HEK293 (cell line): ENCODE data around the gene MLLT11.

ENCODE experiments used
- BCL11B ChIP-seq: fragments of 450-650 bp; formaldehyde crosslinking; IDR thresholded peaks from 2 replicates; pipeline ENCODE4 v1.5.1; 2016; ENCODE audit warnings: low read depth, missing biosample characterization, missing genetic modification characterization
- FEZF1 ChIP-seq: fragments of 450-650 bp; formaldehyde crosslinking; IDR thresholded peaks from 2 replicates; pipeline ENCODE4 v1.5.1; 2016; ENCODE audit warnings: missing biosample characterization, missing genetic modification characterization
- GLI4 ChIP-seq: fragments of 450-650 bp; formaldehyde crosslinking; IDR thresholded peaks from 2 replicates; pipeline ENCODE4 v1.5.1; 2016; ENCODE audit warnings: missing biosample characterization, missing genetic modification characterization
- GLIS1 ChIP-seq: fragments of 450-650 bp; formaldehyde crosslinking; IDR thresholded peaks from 2 replicates; pipeline ENCODE4 v1.5.1; 2016; ENCODE audit warnings: missing biosample characterization, missing genetic modification characterization
- KLF1 ChIP-seq: fragments of 450-650 bp; formaldehyde crosslinking; IDR thresholded peaks from 2 replicates; pipeline ENCODE4 v1.5.1; 2016; ENCODE audit warnings: missing biosample characterization, missing genetic modification characterization
- KLF16 ChIP-seq: fragments of 450-650 bp; formaldehyde crosslinking; IDR thresholded peaks from 2 replicates; pipeline ENCODE4 v1.5.1; 2017; ENCODE audit warnings: missing biosample characterization, missing genetic modification characterization
- KLF9 ChIP-seq: fragments of 450-650 bp; formaldehyde crosslinking; IDR thresholded peaks from 2 replicates; pipeline ENCODE4 v1.5.1; 2016; ENCODE audit warnings: missing biosample characterization, missing genetic modification characterization, low read depth
- OSR2 ChIP-seq: fragments of 450-650 bp; formaldehyde crosslinking; IDR thresholded peaks from 2 replicates; pipeline ENCODE4 v1.5.1; 2016; ENCODE audit warnings: missing biosample characterization, missing genetic modification characterization
- SP2 ChIP-seq: fragments of 450-650 bp; formaldehyde crosslinking; IDR thresholded peaks from 2 replicates; pipeline ENCODE4 v1.5.1; 2016; ENCODE audit warnings: missing biosample characterization, missing genetic modification characterization
- YY1 ChIP-seq: fragments of 450-650 bp; formaldehyde crosslinking; IDR thresholded peaks from 2 replicates; pipeline ENCODE4 v1.5.1; 2018; ENCODE audit warnings: missing biosample characterization, missing genetic modification characterization
- ZBTB48 ChIP-seq: fragments of 450-650 bp; formaldehyde crosslinking; IDR thresholded peaks from 2 replicates; pipeline ENCODE4 v1.5.1; 2016; ENCODE audit warnings: missing biosample characterization, missing genetic modification characterization
- ZIC2 ChIP-seq: fragments of 450-650 bp; formaldehyde crosslinking; IDR thresholded peaks from 2 replicates; pipeline ENCODE4 v1.5.1; 2016; ENCODE audit warnings: missing biosample characterization, missing genetic modification characterization
- ZNF157 ChIP-seq: fragments of 450-650 bp; formaldehyde crosslinking; IDR thresholded peaks from 2 replicates; pipeline ENCODE4 v1.5.1; 2016; ENCODE audit warnings: missing biosample characterization, missing genetic modification characterization
- ZNF175 ChIP-seq: fragments of 450-650 bp; formaldehyde crosslinking; IDR thresholded peaks from 2 replicates; pipeline ENCODE4 v1.5.1; 2016; ENCODE audit warnings: missing biosample characterization, missing genetic modification characterization
- ZNF24 ChIP-seq: fragments of 450-650 bp; formaldehyde crosslinking; IDR thresholded peaks from 2 replicates; pipeline ENCODE4 v1.5.1; 2016; ENCODE audit warnings: missing biosample characterization, missing genetic modification characterization
- ZNF530 ChIP-seq: fragments of 450-650 bp; formaldehyde crosslinking; IDR thresholded peaks from 2 replicates; pipeline ENCODE4 v1.5.1; 2016; ENCODE audit warnings: low read depth, missing biosample characterization, missing genetic modification characterization
- ZNF544 ChIP-seq: fragments of 450-650 bp; formaldehyde crosslinking; IDR thresholded peaks from 2 replicates; pipeline ENCODE4 v1.5.0; 2017; ENCODE audit warnings: missing biosample characterization, missing genetic modification characterization
- ZNF560 ChIP-seq: fragments of 450-650 bp; formaldehyde crosslinking; IDR thresholded peaks from 2 replicates; pipeline ENCODE4 v1.5.1; 2017; ENCODE audit warnings: missing biosample characterization, missing genetic modification characterization, borderline replicate concordance
- ZNF701 ChIP-seq: fragments of 450-650 bp; formaldehyde crosslinking; IDR thresholded peaks from 2 replicates; pipeline ENCODE4 v1.5.1; 2016; ENCODE audit warnings: missing biosample characterization, missing genetic modification characterization
- ZNF768 ChIP-seq: fragments of 450-650 bp; formaldehyde crosslinking; IDR thresholded peaks from 2 replicates; pipeline ENCODE4 v1.5.1; 2018; ENCODE audit warnings: missing biosample characterization, mild to moderate bottlenecking, missing genetic modification characterization
- TF ChIP-seq, protein P1 (sequence below): fragments of 450-650 bp; formaldehyde crosslinking; IDR thresholded peaks from 2 replicates; pipeline ENCODE4 v1.5.1; 2016; ENCODE audit warnings: missing biosample characterization, missing genetic modification characterization, borderline replicate concordance
- TF ChIP-seq, protein P2 (sequence below): fragments of 450-650 bp; formaldehyde crosslinking; IDR thresholded peaks from 2 replicates; pipeline ENCODE4 v1.5.1; 2016; ENCODE audit warnings: missing biosample characterization, missing genetic modification characterization
- TF ChIP-seq, protein P3 (sequence below): fragments of 450-650 bp; formaldehyde crosslinking; optimal IDR thresholded peaks from 2 replicates; pipeline ENCODE3; 2016; ENCODE audit warnings: missing biosample characterization, mild to moderate bottlenecking, missing genetic modification characterization
- TF ChIP-seq, protein P4 (sequence below): fragments of 450-650 bp; formaldehyde crosslinking; IDR thresholded peaks from 2 replicates; pipeline ENCODE4 v1.5.1; 2016; ENCODE audit warnings: missing biosample characterization, missing genetic modification characterization
- TF ChIP-seq, protein P5 (sequence below): sonication (generic); formaldehyde crosslinking; IDR thresholded peaks from 2 replicates; pipeline ENCODE4 v1.8.1; 2022; ENCODE audit warnings: mild to moderate bottlenecking, moderate library complexity, missing genetic modification reagents

The MLLT11 gene

DNA sequence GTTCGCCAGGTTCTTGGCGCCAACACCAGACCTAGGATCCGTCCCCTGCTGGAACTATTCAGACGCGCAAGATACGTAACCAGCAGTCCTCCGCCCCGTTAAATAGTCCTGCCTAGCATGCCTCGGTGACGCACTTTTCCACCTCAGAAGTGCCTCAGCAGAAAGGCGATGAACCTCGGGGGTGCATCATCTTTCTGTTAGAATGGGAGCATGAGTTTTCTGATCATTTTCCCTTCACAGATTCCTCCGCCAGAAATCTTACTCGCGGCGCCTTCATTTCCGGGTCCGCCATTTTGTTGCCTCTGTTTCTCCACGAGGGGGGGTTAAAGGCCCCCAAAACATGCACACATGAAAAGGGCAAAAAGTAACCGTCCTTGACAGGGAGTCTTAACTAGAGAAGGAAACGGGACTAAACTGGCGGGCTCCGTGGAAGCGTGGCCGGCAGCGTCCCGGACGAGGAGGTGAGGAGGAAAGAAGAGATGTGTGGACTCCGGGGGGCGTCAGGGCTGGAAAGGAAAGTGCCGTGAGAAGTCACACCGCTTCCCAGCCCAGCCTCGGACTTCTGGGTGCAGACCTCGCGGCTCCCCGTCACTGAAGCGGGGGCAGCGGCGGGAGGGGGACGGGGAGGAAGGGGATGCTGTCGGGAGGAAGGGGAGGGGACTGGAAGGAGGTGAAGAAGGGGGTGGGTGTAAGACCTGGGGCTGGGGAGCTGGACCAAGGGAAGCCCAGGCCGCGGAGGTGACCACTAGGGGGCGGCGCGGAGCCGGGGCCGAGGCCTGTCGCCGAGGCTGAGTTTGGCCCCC is 10.5 kb downstream of the MLLT11 start, which contains the start of gene GABPB2 (continued):
- TF ChIP-seq, protein P1, sequence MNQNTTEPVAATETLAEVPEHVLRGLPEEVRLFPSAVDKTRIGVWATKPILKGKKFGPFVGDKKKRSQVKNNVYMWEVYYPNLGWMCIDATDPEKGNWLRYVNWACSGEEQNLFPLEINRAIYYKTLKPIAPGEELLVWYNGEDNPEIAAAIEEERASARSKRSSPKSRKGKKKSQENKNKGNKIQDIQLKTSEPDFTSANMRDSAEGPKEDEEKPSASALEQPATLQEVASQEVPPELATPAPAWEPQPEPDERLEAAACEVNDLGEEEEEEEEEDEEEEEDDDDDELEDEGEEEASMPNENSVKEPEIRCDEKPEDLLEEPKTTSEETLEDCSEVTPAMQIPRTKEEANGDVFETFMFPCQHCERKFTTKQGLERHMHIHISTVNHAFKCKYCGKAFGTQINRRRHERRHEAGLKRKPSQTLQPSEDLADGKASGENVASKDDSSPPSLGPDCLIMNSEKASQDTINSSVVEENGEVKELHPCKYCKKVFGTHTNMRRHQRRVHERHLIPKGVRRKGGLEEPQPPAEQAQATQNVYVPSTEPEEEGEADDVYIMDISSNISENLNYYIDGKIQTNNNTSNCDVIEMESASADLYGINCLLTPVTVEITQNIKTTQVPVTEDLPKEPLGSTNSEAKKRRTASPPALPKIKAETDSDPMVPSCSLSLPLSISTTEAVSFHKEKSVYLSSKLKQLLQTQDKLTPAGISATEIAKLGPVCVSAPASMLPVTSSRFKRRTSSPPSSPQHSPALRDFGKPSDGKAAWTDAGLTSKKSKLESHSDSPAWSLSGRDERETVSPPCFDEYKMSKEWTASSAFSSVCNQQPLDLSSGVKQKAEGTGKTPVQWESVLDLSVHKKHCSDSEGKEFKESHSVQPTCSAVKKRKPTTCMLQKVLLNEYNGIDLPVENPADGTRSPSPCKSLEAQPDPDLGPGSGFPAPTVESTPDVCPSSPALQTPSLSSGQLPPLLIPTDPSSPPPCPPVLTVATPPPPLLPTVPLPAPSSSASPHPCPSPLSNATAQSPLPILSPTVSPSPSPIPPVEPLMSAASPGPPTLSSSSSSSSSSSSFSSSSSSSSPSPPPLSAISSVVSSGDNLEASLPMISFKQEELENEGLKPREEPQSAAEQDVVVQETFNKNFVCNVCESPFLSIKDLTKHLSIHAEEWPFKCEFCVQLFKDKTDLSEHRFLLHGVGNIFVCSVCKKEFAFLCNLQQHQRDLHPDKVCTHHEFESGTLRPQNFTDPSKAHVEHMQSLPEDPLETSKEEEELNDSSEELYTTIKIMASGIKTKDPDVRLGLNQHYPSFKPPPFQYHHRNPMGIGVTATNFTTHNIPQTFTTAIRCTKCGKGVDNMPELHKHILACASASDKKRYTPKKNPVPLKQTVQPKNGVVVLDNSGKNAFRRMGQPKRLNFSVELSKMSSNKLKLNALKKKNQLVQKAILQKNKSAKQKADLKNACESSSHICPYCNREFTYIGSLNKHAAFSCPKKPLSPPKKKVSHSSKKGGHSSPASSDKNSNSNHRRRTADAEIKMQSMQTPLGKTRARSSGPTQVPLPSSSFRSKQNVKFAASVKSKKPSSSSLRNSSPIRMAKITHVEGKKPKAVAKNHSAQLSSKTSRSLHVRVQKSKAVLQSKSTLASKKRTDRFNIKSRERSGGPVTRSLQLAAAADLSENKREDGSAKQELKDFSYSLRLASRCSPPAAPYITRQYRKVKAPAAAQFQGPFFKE (tag by site-specific recombination): no peak
- TF ChIP-seq ZNF701 (no peak), BCL11B (tag by site-specific recombination) (peak; percentile 89), ZNF768 (tag by site-specific recombination) (peak; percentile 72; the same call in 1 of the 2 replicates), ZBTB48 (tag by site-specific recombination) (peak; percentile 70), KLF9 (tag by site-specific recombination) (peak; percentile 61), KLF1 (tag by site-specific recombination) (peak; percentile 53), ZNF544 (tag by site-specific recombination) (no peak), KLF16 (tag by site-specific recombination) (peak; percentile 93), ZNF560 (tag by site-specific recombination) (no peak), YY1 (tag by site-specific recombination) (peak; percentile 98), FEZF1 (tag by site-specific recombination) (peak; percentile 6; the same call in 1 of the 2 replicates), SP2 (tag by site-specific recombination) (peak; percentile 68), ZNF24 (tag by site-specific recombination) (peak; percentile 98), ZNF530 (no peak), GLI4 (peak; percentile 90), OSR2 (peak; percentile 82), ZNF157 (tag by site-specific recombination) (no peak), ZIC2 (tag by site-specific recombination) (peak; percentile 78), ZNF175 (tag by site-specific recombination) (no peak), GLIS1 (tag by site-specific recombination) (peak; percentile 70)
- TF ChIP-seq, protein P2, sequence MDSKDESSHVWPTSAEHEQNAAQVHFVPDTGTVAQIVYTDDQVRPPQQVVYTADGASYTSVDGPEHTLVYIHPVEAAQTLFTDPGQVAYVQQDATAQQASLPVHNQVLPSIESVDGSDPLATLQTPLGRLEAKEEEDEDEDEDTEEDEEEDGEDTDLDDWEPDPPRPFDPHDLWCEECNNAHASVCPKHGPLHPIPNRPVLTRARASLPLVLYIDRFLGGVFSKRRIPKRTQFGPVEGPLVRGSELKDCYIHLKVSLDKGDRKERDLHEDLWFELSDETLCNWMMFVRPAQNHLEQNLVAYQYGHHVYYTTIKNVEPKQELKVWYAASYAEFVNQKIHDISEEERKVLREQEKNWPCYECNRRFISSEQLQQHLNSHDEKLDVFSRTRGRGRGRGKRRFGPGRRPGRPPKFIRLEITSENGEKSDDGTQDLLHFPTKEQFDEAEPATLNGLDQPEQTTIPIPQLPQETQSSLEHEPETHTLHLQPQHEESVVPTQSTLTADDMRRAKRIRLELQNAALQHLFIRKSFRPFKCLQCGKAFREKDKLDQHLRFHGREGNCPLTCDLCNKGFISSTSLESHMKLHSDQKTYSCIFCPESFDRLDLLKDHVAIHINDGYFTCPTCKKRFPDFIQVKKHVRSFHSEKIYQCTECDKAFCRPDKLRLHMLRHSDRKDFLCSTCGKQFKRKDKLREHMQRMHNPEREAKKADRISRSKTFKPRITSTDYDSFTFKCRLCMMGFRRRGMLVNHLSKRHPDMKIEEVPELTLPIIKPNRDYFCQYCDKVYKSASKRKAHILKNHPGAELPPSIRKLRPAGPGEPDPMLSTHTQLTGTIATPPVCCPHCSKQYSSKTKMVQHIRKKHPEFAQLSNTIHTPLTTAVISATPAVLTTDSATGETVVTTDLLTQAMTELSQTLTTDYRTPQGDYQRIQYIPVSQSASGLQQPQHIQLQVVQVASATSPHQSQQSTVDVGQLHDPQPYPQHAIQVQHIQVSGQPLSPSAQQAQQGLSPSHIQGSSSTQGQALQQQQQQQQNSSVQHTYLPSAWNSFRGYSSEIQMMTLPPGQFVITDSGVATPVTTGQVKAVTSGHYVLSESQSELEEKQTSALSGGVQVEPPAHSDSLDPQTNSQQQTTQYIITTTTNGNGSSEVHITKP (tag by site-specific recombination): peak; percentile 97
- TF ChIP-seq, protein P3, sequence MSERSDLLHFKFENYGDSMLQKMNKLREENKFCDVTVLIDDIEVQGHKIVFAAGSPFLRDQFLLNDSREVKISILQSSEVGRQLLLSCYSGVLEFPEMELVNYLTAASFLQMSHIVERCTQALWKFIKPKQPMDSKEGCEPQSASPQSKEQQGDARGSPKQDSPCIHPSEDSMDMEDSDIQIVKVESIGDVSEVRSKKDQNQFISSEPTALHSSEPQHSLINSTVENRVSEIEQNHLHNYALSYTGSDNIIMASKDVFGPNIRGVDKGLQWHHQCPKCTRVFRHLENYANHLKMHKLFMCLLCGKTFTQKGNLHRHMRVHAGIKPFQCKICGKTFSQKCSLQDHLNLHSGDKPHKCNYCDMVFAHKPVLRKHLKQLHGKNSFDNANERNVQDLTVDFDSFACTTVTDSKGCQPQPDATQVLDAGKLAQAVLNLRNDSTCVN (tag by site-specific recombination): peak; percentile 60
- TF ChIP-seq, protein P4, sequence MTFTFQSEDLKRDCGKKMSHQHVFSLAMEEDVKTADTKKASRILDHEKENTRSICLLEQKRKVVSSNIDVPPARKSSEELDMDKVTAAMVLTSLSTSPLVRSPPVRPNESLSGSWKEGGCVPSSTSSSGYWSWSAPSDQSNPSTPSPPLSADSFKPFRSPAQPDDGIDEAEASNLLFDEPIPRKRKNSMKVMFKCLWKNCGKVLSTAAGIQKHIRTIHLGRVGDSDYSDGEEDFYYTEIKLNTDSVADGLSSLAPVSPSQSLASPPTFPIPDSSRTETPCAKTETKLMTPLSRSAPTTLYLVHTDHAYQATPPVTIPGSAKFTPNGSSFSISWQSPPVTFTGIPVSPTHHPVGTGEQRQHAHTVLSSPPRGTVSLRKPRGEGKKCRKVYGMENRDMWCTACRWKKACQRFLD (tag by site-specific recombination): no peak
- TF ChIP-seq, protein P5, sequence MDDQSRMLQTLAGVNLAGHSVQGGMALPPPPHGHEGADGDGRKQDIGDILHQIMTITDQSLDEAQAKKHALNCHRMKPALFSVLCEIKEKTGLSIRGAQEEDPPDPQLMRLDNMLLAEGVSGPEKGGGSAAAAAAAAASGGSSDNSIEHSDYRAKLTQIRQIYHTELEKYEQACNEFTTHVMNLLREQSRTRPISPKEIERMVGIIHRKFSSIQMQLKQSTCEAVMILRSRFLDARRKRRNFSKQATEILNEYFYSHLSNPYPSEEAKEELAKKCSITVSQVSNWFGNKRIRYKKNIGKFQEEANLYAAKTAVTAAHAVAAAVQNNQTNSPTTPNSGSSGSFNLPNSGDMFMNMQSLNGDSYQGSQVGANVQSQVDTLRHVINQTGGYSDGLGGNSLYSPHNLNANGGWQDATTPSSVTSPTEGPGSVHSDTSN (CRISPR knock-in tag): no peak
